ENCODE measurements around the gene SLC25A51.

The SLC25A51 gene

DNA sequence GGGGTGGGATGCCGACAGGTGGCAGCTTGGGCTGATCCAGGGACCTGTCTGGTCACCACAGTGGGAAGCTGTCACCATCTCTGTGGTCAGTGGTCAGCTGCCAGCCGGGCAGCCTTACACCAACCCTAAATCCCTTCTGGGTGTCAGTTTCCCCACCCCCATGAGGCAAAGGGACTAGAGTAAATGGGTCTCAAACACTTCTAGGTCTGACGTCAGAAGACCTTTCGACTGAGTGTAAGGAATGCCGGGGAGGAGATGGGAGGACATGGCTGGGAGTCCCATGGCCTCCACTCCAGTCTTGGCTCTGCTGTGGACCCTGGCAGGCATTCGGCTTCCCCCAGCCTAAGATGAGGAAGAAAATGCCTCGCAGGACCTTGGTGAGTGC, 40.3 kb upstream of the SLC25A51 start:
- DNase-seq (ENCODE audit: low read depth in 2 of 2) = peak in 1 of 2 donors; percentile 53
- H3K4me3 ChIP-seq (replicated peaks in 1 of 2; ENCODE audit: low read depth in 2 of 2, low read length in 2 of 2) = no peak overlapping the region
- TF ChIP-seq, protein P1, sequence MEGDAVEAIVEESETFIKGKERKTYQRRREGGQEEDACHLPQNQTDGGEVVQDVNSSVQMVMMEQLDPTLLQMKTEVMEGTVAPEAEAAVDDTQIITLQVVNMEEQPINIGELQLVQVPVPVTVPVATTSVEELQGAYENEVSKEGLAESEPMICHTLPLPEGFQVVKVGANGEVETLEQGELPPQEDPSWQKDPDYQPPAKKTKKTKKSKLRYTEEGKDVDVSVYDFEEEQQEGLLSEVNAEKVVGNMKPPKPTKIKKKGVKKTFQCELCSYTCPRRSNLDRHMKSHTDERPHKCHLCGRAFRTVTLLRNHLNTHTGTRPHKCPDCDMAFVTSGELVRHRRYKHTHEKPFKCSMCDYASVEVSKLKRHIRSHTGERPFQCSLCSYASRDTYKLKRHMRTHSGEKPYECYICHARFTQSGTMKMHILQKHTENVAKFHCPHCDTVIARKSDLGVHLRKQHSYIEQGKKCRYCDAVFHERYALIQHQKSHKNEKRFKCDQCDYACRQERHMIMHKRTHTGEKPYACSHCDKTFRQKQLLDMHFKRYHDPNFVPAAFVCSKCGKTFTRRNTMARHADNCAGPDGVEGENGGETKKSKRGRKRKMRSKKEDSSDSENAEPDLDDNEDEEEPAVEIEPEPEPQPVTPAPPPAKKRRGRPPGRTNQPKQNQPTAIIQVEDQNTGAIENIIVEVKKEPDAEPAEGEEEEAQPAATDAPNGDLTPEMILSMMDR (IDR thresholded peaks at IDR 0.05; ENCODE audit: low read depth, low read length) = no peak

DNA sequence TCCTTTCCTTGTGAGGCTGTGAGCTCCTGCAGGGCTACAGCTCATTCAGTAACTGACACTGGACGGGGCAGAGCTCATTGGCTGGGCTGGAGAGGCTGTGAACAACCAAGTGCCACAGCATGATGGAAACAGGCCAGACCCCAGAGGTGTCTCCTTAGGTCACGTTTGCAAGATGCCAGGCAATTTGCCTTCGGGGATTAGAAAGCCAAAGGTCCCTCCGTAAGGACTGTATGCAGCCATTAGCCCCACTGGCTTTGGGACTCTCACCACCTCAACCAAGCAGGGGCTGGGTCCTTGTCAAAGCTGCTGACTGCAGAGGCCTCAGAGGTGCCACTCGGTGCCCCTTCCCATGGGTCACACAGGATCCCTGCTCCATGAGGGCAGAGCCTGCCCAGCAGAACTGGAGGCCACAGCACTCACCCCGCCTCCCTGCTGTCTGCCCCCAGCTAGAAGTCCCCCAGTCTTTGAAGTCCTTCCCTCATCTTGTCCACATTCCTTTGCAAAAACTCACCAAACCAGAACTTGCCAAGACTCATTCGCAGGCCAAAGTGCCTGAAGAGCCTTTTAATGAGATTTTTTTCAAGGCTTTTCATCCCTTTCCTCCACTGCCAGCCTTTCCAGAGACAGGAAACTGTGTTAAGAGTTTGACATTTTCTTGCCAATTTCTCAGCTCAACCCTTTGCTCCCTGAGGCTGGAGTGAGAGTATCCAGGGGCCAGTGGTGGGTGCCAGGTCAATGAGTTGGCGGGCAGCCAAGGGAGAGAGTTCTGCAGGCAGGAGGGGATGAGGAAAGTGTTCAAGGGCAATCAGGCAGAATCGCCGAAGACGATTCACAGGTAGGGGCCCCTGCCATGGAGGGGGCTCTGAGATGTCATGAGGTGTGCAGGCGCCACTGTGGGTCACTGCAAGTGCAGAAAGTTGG, 39.7 kb upstream of the SLC25A51 start:
- TF ChIP-seq, protein P1 (IDR thresholded peaks at IDR 0.05; ENCODE audit: low read depth, low read length) = no peak
- no peak overlapping the region for H3K4me3 ChIP-seq (replicated peaks in 1 of 2; ENCODE audit: low read depth in 2 of 2, low read length in 2 of 2)
- peak; percentile 87 to 95 for DNase-seq (ENCODE audit: low read depth in 2 of 2)

DNA sequence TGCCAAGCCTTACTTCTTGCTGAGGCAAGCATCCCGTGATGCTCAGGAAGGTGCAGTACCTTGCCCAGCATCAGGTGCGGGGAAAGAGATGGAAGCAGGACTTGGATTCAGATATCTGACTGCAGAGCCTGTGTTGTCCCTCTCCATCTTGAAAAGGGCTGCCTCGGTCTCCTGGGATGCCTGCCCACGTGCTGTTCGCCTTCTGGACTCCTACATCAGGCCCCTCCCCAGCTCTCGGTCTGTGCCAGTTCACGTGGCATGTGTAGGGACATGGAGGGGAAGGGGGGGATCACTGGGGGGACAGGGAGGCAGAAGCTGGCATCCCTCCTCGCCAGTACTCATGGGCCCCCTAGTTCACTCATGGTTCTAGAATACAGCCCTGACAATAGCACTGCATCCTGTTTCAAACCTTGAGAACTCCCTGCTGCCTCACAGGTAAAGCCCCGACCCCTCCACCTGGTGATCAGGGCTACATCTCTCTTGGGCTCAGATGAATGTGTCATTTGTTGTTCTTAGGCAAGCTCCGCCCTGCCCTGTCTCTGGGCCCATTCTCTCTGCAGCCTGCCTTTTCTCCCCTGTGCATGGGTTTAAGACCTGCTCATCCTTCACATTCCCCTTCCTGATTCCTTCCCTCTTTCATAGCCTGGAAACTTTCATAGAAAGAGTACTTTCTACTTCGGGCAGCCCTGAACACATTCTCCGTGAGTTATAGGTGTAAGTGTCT, 38.9 kb upstream of the SLC25A51 start:
- no peak for DNase-seq (ENCODE audit: low read depth in 2 of 2)
- TF ChIP-seq, protein P1 (IDR thresholded peaks at IDR 0.05; ENCODE audit: low read depth, low read length) = no peak
- no peak overlapping the region for H3K4me3 ChIP-seq (replicated peaks in 1 of 2; ENCODE audit: low read depth in 2 of 2, low read length in 2 of 2)

DNA sequence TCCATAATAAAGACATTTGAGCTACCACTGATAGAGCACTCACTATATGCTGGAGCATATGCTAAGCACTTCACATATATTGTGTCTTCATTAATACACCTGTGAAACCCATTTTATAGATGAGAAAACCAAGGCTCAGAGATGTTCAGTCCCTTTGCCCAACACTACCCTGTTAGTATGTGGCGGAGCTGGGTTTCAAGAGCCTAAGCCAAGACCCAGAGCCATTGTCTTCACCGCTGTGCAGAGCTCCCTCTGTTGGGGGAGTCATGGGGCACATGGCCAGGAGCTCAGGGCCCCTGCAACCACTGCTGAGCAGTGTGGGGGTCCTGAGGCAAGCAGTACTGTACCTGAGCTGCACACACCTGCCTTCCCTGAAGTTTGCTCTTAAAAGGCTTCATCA, 37.3 kb upstream of the SLC25A51 start:
- no peak for DNase-seq (ENCODE audit: low read depth in 2 of 2)
- TF ChIP-seq, protein P1 (IDR thresholded peaks at IDR 0.05; ENCODE audit: low read depth, low read length) = no peak
- no peak overlapping the region for H3K4me3 ChIP-seq (replicated peaks in 1 of 2; ENCODE audit: low read depth in 2 of 2, low read length in 2 of 2)

DNA sequence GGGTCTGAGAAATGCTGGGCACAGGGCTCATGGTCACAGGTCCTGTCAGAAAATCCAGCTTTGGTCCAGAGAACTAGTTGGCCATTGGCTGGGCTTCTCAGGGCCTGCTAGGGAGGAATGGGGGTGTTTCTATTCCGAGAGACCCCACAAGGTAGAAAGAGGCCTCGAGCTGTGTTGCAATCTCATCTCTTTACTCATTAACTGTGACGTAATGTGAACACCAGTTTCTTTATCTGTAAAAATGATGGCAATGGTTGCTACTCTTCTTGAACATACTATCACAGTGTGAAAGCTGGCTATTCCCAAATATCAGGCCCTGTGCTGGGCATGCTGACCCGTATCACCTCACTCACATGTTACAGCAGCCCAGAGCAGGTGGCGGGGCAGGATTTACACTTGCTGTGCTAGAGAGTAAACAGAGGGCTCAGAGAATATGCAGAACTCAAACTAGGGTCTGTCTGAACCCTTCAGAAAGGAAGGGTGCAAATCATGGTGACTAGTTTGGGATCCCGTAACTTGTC, 35.7 kb upstream of the SLC25A51 start:
- H3K4me3 ChIP-seq (replicated peaks in 1 of 2; ENCODE audit: low read depth in 2 of 2, low read length in 2 of 2) = no peak overlapping the region
- TF ChIP-seq, protein P1 (IDR thresholded peaks at IDR 0.05; ENCODE audit: low read depth, low read length) = no peak
- peak in 1 of 2 donors; percentile 36 for DNase-seq (ENCODE audit: low read depth in 2 of 2)

DNA sequence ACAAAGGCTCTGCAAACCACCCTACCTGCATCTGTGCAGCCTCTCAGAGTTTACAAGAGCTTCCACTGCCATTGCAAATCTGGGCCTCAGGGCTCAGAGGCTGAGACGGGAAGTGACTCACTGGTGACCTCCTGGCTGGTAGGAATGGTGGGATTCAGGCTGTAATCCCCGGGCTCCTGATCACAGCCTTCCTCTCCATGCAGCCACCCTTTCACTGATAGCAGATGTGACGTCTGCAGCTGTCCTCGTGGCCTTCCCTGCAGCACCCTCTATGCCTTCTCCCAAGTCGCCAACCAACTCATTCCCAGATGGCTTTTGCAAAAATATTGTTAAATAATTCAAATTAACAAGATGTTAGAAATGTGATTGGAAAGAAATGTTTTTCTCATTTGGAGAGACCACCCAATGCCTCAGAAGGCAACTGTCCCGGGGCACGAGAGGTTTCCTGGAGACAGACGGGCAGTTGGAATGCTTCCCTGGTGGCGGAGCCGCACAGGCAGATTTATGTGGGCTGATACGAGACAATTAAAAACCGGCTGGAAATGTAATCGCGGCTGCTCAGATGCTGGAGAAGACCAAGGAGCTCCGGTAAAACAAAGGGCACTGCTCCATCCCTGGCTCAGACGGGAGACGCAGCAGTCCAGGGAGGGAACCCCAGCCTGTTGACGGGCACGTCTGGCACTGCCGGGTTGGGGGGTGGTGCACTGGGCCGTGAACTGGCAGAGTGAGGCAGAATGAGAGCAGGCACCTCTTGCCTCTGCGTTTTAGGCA, 34.4 kb upstream of the SLC25A51 start:
- TF ChIP-seq, protein P1 (IDR thresholded peaks at IDR 0.05; ENCODE audit: low read depth, low read length) = no peak
- peak; percentile 75 to 78 for DNase-seq (ENCODE audit: low read depth in 2 of 2)
- no peak overlapping the region for H3K4me3 ChIP-seq (replicated peaks in 1 of 2; ENCODE audit: low read depth in 2 of 2, low read length in 2 of 2)
